Suprapubic skin (tissue), 4 donors: Measurements from ENCODE around the gene DRC3. TPM values are rescaled to one million over a fixed set of nuclear protein-coding genes. Genes with fewer than 3 reads are reported as not detected.

Experiments used
- DNase-seq, 2 donors: peaks; one replicate each; pipeline ENCODE4 v3.0.0-alpha.2; 2019; ENCODE audit warnings: low spot score in 2 of 2
- H3K27ac ChIP-seq: fragments of 200-600 bp; sonication (generic); one replicate; pipeline ENCODE4 v1.5.1; 2019
- H3K27me3 ChIP-seq: fragments of 200-600 bp; sonication (generic); one replicate; pipeline ENCODE4 v1.5.1; 2019
- H3K36me3 ChIP-seq: fragments of 200-600 bp; sonication (generic); one replicate; pipeline ENCODE4 v1.5.1; 2019
- H3K4me1 ChIP-seq: fragments of 200-600 bp; sonication (generic); one replicate; pipeline ENCODE4 v1.5.1; 2019
- H3K4me3 ChIP-seq: fragments of 200-600 bp; sonication (generic); one replicate; pipeline ENCODE4 v1.5.1; 2019; ENCODE audit warnings: mild to moderate bottlenecking
- H3K9me3 ChIP-seq: fragments of 200-600 bp; sonication (generic); one replicate; pipeline ENCODE4 v1.5.1; 2019
- CTCF ChIP-seq, 2 donors: fragments of 200-600 bp in 1 of 2; fragments of 450-650 bp in 1 of 2; sonication (generic) in 1 of 2; IDR thresholded peaks; one replicate each; pipeline ENCODE4 v1.5.1; 2016 to 2019; ENCODE audit warnings: antibody characterized with exemption in 2 of 2, mild to moderate bottlenecking in 1 of 2, moderate library complexity in 1 of 2
- EP300 ChIP-seq: sonication (generic); formaldehyde crosslinking; IDR thresholded peaks from one replicate; pipeline ENCODE4 v1.6.1; 2017; ENCODE audit warnings: antibody characterized with exemption
- POLR2A ChIP-seq, 2 donors: fragments of 450-650 bp; IDR thresholded peaks; one replicate each; pipeline ENCODE4 v1.6.1; 2017; ENCODE audit warnings: antibody characterized with exemption in 2 of 2, mild to moderate bottlenecking in 2 of 2, moderate library complexity in 2 of 2
- POLR2AphosphoS5 ChIP-seq, 3 donors: sonication (generic); formaldehyde crosslinking; IDR thresholded peaks; one replicate each; pipeline ENCODE4 v1.6.1; 2017; ENCODE audit warnings: antibody characterized with exemption in 3 of 3
- WGBS: methylation state at CpG from one replicate; pipeline ENCODE4 v1.1.5; 2018; 5-methylcytosine and 5-hydroxymethylcytosine counted together
- total RNA-seq, 4 donors: library from RNA; depleted of rRNA; stranded (reverse); fragments of >200 nt; gene quantifications; one replicate each; pipeline ENCODE4 v1.1.0, GENCODE V29; 2016

Gene DRC3
- total RNA-seq, 4 donors from 2014 or later, result 2.0 to 10.6 (median 5.5) TPM

- Histone ChIP-seq H3K36me3 (no peaks in the 10 kb centered on the region), H3K27ac (no peak overlapping the region), H3K9me3 (no peaks in the 10 kb centered on the region), H3K27me3 (no peaks in the 10 kb centered on the region), H3K4me3 (no peak overlapping the region), H3K4me1 (peaks cover 70% of the 10 kb centered on the region)
- 78% methylated on average over 4 of the region's 4 CpGs for WGBS
- DNase-seq, result no peak
- no peak for TF ChIP-seq POLR2AphosphoS5 (IDR thresholded peaks at IDR 0.05)
- TF ChIP-seq CTCF (IDR thresholded peaks at IDR 0.05), result no peak
- TF ChIP-seq EP300, result no peak
- no peak for TF ChIP-seq POLR2A (IDR thresholded peaks at IDR 0.05)
Measured at GRCh38 chr17:17963066-17963465, 9.6 kb upstream of the DRC3 start.

- Histone ChIP-seq H3K27ac (no peak overlapping the region), H3K4me3 (no peak overlapping the region), H3K4me1 (peaks cover 62% of the 10 kb centered on the region), H3K9me3 (no peaks in the 10 kb centered on the region), H3K36me3 (no peaks in the 10 kb centered on the region), H3K27me3 (no peaks in the 10 kb centered on the region)
- DNase-seq, result no peak
- WGBS, result 62% methylated on average over 7 of the region's 7 CpGs
- TF ChIP-seq EP300 (no peak), POLR2AphosphoS5 (IDR thresholded peaks at IDR 0.05) (no peak), POLR2A (IDR thresholded peaks at IDR 0.05) (no peak), CTCF (IDR thresholded peaks at IDR 0.05) (no peak)
Measured at GRCh38 chr17:17963694-17964436, 8.8 kb upstream of the DRC3 start.

- DNase-seq, result no peak
- H3K36me3 ChIP-seq, result no peaks in the 10 kb centered on the region
- H3K9me3 ChIP-seq, result no peaks in the 10 kb centered on the region
- no peak overlapping the region for H3K4me3 ChIP-seq
- peaks cover 62% of the 10 kb centered on the region for H3K4me1 ChIP-seq
- no peak overlapping the region for H3K27ac ChIP-seq
- no peaks in the 10 kb centered on the region for H3K27me3 ChIP-seq
- WGBS, result 94% methylated on average over 4 of the region's 4 CpGs
- TF ChIP-seq CTCF (IDR thresholded peaks at IDR 0.05) (no peak), POLR2AphosphoS5 (IDR thresholded peaks at IDR 0.05) (no peak), EP300 (no peak), POLR2A (IDR thresholded peaks at IDR 0.05) (no peak)
Measured at GRCh38 chr17:17964710-17965109, 8.0 kb upstream of the DRC3 start.

GRCh38 chr17:17965152-17965721 lies 7.4 kb upstream of the DRC3 start:
- no peak for TF ChIP-seq EP300
- no peak for TF ChIP-seq CTCF (IDR thresholded peaks at IDR 0.05)
- no peak for TF ChIP-seq POLR2AphosphoS5 (IDR thresholded peaks at IDR 0.05)
- TF ChIP-seq POLR2A (IDR thresholded peaks at IDR 0.05), result no peak
- 93% methylated on average over 2 of the region's 2 CpGs for WGBS
- Histone ChIP-seq H3K27me3 (no peaks in the 10 kb centered on the region), H3K4me1 (peaks cover 62% of the 10 kb centered on the region), H3K9me3 (no peaks in the 10 kb centered on the region), H3K4me3 (no peak overlapping the region), H3K36me3 (no peaks in the 10 kb centered on the region), H3K27ac (no peak overlapping the region)
- DNase-seq, result no peak

GRCh38 chr17:17966399-17966798 lies 6.3 kb upstream of the DRC3 start:
- Histone ChIP-seq H3K4me3 (no peak overlapping the region), H3K9me3 (no peaks in the 10 kb centered on the region), H3K27ac (no peak overlapping the region), H3K36me3 (no peaks in the 10 kb centered on the region), H3K4me1 (peaks cover 70% of the 10 kb centered on the region), H3K27me3 (no peaks in the 10 kb centered on the region)
- WGBS, result 78% methylated on average over 3 of the region's 3 CpGs
- no peak for TF ChIP-seq CTCF (IDR thresholded peaks at IDR 0.05)
- TF ChIP-seq POLR2A (IDR thresholded peaks at IDR 0.05), result no peak
- no peak for TF ChIP-seq POLR2AphosphoS5 (IDR thresholded peaks at IDR 0.05)
- no peak for TF ChIP-seq EP300
- DNase-seq, result no peak
